Esophagus squamous epithelium (tissue), 4 donors: ENCODE results near the gene CTTN.

ENCODE experiments used
- CTCF ChIP-seq, 6 experiments: fragments of 450-650 bp in 4 of 6; fragments of 200-600 bp in 2 of 6; sonication (generic) in 2 of 6; IDR thresholded peaks; one replicate each; pipeline ENCODE4 v1.5.1; 2016 to 2019; ENCODE audit warnings: antibody characterized with exemption in 6 of 6, mild to moderate bottlenecking in 4 of 6, moderate library complexity in 4 of 6
- POLR2A ChIP-seq, 4 donors: fragments of 450-650 bp; IDR thresholded peaks; one replicate each; pipeline ENCODE4 v1.6.1; 2017; ENCODE audit warnings: antibody characterized with exemption in 4 of 4, mild to moderate bottlenecking in 4 of 4, moderate library complexity in 3 of 4

- no peak for TF ChIP-seq CTCF (IDR thresholded peaks at IDR 0.05)
- TF ChIP-seq POLR2A (IDR thresholded peaks at IDR 0.05): no peak
These were observed 78.3 kb downstream of the CTTN start for GRCh38 chr11:70476669-70477068.
